GM18907 (cell line): ENCODE measurements around the gene MECR.

Experiments used
- ATAC-seq: cut with Tn5 transposase; IDR thresholded peaks from one replicate; pipeline ENCODE4 v1.9.1; 2021; ENCODE audit warnings: mild to moderate bottlenecking, moderate library complexity; ENCODE audit not compliant: unreplicated experiment

Gene MECR

GRCh38 chr1:29142714-29143113, 88.0 kb downstream of the MECR start:
- no peak for ATAC-seq
